Endothelial cell of hepatic sinusoid (primary cell): Measurements from ENCODE around the gene NBL1.

ENCODE experiments used
- in situ Hi-C: cut with HindIII; loops from 2 replicates; pipeline ENCODE4 v1.10.0; 2017; ENCODE audit warnings: low sequenced_read_pairs

NBL1 gene

GRCh38 chr1:19644681-19645410 is 735 bp downstream of the NBL1 start:
- in situ Hi-C loops: loop anchor here (5.0 kb wide), 1 partner anchor 48 kb away; a partner anchor contains a TSS

- in situ Hi-C loops: loop anchor here (5.0 kb wide), 1 partner anchor 48 kb away; a partner anchor contains a TSS
Measured at GRCh38 chr1:19645411-19646251, 1.5 kb downstream of the NBL1 start.

GRCh38 chr1:19646377-19647319 is 2.5 kb downstream of the NBL1 start:
- in situ Hi-C loops: loop anchor here (5.0 kb wide), 1 partner anchor 49 kb away; a partner anchor contains a TSS

GRCh38 chr1:19647643-19648042 is 3.5 kb downstream of the NBL1 start:
- in situ Hi-C loops: loop anchor here (5.0 kb wide), 1 partner anchor 50 kb away; a partner anchor contains a TSS

- in situ Hi-C loops: loop anchor here (5.0 kb wide), 1 partner anchor 51 kb away; a partner anchor contains a TSS
Measured at GRCh38 chr1:19648239-19648638, 4.1 kb downstream of the NBL1 start.

GRCh38 chr1:19648689-19649088 is 4.6 kb downstream of the NBL1 start:
- in situ Hi-C loops: loop anchor here (5.0 kb wide), 1 partner anchor 51 kb away; a partner anchor contains a TSS

- in situ Hi-C loops: no loop called here
Measured at GRCh38 chr1:19650416-19651140, 6.5 kb downstream of the NBL1 start.

- in situ Hi-C loops: no loop called here
Measured at GRCh38 chr1:19651141-19651737, 7.1 kb downstream of the NBL1 start.

- in situ Hi-C loops: no loop called here
Measured at GRCh38 chr1:19654386-19654785, 10.3 kb downstream of the NBL1 start.

GRCh38 chr1:19654886-19655717 is 11.0 kb downstream of the NBL1 start:
- in situ Hi-C loops: no loop called here

- in situ Hi-C loops: no loop called here
Measured at GRCh38 chr1:19655718-19656080, 11.6 kb downstream of the NBL1 start.

- in situ Hi-C loops: no loop called here
Measured at GRCh38 chr1:19656134-19656779, 12.1 kb downstream of the NBL1 start.

GRCh38 chr1:19656780-19657466 is 12.8 kb downstream of the NBL1 start:
- in situ Hi-C loops: no loop called here

GRCh38 chr1:19657511-19657910 is 13.4 kb downstream of the NBL1 start:
- in situ Hi-C loops: no loop called here

GRCh38 chr1:19658186-19658585 is 14.1 kb downstream of the NBL1 start:
- in situ Hi-C loops: no loop called here

GRCh38 chr1:19661721-19662228 is 17.7 kb downstream of the NBL1 start:
- in situ Hi-C loops: no loop called here

GRCh38 chr1:19662313-19662712 is 18.2 kb downstream of the NBL1 start:
- in situ Hi-C loops: no loop called here
